Erythroblast (primary cell): ENCODE data around the gene GLYATL1.

Experiments used
- GATA1 ChIP-seq: IDR thresholded peaks from 2 replicates; pipeline ENCODE4 v1.6.1; 2011; ENCODE audit warnings: low read depth, mild to moderate bottlenecking, control low read depth, low read length, moderate library complexity
- POLR2A ChIP-seq: IDR thresholded peaks from 2 replicates; pipeline ENCODE4 v1.6.1; 2011; ENCODE audit warnings: mild to moderate bottlenecking, low read length

GRCh38 chr11:58934945-58935513, 4.3 kb upstream of the GLYATL1 start:
- TF ChIP-seq POLR2A (no peak), GATA1 (no peak)
